HG03520 (cell line): ENCODE measurements around the gene HSPB7.
"Not testable (repeated sequence)": the region's sequence is repeated elsewhere in the genome, so short reads cannot be mapped to it uniquely, and the experiment has no call there.

Source experiments
- ATAC-seq: cut with Tn5 transposase; IDR thresholded peaks from one replicate; pipeline ENCODE4 v1.9.1; 2021; ENCODE audit warnings: mild to moderate bottlenecking, moderate library complexity; ENCODE audit not compliant: unreplicated experiment

The HSPB7 gene

DNA sequence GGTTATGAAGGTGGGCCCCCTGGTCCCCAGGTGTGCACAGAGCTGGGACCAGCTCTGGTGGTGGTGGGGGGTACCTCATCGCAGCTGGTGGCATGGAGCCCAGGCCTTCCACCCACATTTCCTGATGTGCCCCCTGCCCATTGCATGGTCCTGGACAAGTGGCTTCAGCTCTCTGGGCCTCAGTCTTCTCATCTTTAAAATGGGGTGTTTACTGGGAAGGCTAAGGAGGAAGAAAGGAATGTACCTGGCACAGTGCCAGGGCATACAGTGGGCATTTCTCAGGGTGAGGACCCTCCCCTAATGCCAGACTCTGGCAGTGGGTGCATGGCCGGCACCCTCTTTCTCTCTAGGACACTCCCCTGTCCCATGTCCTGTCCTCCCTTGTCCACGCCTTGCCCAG, 33.2 kb upstream of the HSPB7 start:
- ATAC-seq, result no peak

DNA sequence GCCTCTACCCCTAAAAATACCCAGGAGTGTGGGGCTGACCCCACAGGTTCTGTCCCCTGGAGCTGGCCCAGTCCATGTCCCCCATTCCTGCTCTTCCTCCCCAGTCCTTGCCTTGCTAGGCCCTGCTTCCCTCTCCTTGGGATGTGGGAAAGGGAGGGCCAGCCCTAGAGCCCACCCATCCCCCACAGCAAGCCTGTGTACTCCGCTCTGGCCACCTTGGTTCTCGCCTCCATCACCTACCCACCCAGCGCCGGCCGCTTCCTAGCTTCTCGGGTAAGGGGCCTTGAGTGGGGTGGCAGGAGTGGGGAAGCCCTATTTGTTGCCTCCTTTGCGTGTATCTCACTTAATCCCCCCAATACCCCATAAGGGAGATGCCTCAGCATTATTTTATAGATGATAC, 32.5 kb upstream of the HSPB7 start:
- ATAC-seq, result no peak

DNA sequence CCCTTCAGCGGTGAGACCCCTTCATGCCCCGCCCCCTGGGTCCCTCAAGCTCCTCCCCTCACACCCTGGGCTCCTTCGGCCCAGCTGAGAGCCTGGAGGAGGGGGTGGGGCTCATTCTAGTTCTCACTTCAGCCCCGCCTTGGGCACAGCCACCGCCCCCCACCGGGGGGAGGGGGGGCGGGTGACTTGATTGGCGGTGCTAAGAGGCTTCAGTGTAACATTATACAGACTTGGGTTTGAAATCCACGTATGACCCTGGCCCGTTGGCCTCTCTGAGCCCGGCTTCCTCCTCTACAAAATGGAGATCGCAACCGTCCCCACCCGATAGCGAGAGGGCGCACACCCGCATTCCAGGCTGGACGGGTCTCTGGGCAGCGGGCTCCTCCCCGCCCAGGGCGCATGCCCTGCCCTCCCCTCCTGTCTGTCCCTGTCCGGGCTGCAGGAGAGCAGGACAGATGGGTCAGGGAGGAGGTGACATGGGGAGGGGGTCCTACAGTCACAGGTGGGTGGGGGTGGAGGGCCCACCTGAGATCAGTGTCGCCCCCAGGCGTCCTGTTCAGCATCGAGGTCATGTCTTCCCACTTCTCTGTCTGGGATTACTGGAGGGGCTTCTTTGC, 30.8 kb upstream of the HSPB7 start:
- no peak for ATAC-seq

DNA sequence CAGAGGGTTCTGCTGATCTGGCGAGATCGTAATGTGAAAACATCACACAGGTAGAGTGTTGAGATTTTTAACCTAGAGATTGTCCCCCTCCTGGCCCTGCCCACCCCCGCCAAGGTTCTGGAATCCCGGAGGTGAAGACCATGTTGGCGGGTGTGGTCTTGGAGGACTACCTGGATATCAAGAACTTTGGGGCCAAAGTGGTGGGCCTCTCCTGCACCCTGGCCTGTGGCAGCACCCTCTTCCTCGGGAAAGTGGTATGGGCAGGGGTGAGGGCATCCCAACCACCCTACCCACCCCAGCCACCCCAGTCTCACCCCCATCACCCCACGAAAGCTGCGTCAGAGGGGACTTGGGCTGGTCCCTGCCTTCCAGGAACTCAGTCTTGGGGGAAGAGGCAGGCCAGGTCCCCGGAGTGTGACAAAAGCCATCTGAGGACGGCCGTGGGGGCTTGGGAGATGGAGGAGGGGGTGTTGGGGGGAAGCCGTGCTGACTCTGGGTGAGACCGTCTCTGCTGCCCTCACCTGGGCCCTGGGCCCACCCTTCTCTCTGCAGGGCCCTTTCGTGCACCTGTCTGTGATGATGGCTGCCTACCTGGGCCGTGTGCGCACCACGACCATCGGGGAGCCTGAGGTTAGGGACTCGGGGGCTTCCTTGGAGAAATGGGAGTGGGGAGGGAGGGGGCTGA, 30.1 kb upstream of the HSPB7 start:
- no peak for ATAC-seq

DNA sequence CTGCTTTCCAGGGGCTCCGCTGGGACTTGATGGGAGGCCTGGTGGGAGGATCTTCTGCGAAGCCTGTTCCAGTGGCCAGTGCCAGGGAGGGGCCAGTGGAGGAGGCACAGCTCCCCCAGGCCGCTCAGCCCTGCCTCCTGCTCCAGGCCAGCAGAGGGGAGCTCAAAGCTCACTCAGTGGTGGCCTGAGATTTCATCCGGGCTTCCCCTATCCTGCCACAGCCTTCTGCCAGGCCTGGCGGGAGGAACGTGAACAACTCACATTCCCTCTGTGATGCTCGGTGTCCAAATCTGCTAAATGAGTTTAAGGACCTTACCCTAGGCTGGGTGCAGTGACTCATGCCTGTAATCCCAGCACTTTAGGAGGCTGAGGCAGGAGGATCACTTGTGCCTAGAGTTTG, 29.0 kb upstream of the HSPB7 start:
- ATAC-seq, result no peak

DNA sequence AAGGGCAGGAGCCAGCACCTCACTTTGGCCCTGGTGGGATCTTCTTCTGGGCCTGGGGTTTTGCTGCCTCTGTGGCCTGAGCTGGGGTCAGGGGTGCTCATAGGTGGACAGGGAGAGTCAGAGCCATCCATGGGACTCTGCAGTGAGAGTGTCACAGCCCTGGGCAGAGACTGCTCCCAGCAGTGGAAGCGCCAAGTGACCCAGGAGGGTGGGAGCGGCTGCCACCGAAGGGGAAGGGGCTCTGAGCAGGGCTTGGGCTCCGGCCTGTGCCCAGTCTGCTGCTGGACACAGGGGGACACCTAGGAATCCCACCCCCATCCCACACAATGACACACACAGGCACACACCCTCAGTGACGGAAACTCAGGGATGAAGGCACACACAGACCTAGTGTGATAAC, 26.1 kb upstream of the HSPB7 start:
- ATAC-seq, result no peak

DNA sequence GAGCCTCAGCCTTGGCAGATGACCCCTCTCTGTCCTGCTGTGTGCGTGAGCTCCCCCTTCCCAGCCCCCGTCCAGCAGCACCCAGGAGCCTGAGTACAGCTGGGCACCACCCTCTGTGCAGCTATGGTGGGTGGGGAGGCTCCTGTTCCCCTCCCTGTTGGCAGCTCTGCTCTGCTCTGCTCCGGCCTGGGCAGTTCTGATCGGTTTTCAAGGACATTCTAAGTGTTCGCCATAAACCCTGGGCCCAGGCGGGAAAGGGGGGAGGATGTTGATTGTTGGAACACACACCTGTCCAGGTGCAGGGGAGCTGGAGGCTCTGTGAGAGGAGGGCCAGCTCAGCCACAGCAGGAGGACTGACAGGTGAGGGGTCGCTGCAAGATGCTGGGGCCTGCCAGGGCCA, 25.7 kb upstream of the HSPB7 start, which contains the start of gene CLCNKB:
TSS of gene CLCNKB (plus strand) at position 262 of the 400 bp plus-strand sequence. CDS start 711 bp downstream, outside the sequence.
- no peak for ATAC-seq

DNA sequence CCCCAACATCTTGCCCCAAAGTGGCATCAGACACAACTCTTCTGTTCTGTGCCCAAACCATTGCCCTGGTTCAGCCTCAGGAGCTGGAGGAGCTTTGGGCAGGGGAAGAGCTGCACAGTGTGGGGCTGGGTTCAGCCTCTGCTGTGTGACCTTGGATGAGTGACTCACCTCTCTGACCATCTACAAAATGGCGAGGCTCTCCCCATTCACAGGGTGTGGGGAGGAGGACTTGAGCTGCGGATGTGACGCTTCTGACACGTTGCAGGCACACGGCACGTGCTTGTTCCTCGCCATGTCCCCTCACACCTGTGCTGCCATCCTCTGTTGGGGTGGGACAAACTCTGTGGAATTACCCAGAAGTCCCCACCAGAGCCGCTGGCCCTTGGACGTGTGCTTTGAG, 24.8 kb upstream of the HSPB7 start:
- not testable (repeated sequence) for ATAC-seq

DNA sequence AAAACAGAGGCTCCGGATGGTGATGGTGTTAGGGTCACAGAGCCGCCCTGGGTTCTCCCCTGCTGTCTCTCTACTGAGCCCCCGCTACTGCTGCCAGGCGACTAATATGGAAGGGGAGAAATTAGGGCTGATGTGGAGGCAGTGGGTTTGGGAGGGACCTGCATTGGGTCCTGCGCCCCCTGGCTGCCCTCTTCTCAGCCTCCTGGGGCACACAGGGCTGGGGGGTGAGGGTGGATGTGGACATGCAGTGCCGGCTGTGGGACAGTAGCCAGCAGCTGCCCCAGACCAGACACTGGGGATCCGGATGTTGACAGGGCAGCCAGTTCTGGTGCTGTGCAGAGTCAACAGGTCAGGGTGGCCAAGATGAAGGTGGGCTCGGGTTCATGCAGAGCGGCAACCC, 24.3 kb upstream of the HSPB7 start:
- no peak for ATAC-seq

DNA sequence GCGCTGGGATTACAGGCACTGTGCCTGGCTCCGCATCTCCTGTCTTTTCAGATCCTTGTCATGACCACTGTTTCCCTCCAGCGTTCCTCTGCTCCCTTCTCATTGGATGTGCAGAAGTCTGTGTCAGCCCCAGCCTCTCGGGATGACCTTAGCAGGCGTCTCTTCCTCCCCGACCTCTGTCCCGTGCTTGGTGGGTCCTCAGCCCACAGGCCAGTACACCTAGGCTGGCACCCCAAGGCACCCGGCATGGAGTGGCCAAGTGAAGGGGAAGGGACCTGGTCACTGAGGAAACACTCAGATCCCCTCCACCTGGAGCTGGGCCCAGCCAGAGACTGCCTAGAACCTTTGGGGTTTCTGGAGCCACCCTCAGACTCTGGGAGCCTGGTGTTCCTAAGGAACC, 23.4 kb upstream of the HSPB7 start:
- no peak for ATAC-seq

DNA sequence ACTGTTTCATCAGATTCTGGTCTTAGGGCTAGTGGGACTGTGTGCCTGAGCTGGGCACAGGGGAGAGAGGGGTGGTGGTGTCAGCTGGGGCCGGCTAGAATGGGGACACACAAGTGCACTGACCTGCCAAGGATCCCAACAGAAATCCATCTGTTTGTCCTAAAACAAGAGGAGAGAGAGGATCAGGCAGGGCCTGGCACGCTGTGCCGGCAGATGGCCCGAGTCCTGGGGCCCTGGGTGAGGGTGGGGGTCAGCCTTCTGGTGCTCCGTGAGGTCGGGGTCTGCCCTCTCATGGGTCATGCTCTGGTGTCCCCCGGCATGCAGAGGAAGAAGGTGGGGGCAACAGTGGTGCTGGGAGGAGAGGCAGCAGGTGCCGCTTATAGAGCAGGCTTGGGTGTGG, 22.0 kb upstream of the HSPB7 start:
- not testable (repeated sequence) for ATAC-seq

DNA sequence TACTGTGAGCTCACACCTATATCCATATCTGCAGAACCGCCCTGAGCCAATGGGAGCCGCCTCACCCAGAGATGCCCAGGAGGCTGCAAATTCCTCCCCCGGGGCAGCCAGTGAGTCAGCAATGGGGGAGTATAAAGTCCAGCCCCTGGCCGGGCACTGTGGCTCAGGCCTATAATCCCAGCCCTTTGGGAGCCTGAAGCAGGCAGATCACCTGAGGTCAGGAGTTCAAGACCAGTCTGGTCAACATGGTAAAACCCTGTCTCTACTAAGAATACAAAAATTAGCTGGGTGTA, 20.7 kb upstream of the HSPB7 start:
- no peak for ATAC-seq

DNA sequence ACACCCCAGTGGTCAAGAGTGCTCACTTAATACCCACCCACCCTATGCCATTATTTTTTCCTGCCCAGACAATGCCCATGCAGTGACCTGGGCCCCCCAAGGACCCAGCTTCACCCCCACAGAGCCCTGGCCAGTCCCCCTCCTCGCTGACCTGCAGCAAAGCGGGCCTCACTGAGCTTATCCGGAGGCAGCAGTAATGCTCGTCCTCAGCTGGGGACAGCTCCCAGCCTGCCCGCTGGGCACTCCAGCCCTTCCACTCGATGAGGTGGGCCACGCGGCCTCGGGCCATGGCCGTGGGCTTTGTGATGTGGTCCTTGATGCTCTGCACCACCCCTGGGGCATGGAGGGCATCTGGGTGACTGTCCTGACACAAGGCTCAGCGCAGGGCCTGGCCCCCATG, 18.6 kb upstream of the HSPB7 start:
- not testable (repeated sequence) for ATAC-seq

DNA sequence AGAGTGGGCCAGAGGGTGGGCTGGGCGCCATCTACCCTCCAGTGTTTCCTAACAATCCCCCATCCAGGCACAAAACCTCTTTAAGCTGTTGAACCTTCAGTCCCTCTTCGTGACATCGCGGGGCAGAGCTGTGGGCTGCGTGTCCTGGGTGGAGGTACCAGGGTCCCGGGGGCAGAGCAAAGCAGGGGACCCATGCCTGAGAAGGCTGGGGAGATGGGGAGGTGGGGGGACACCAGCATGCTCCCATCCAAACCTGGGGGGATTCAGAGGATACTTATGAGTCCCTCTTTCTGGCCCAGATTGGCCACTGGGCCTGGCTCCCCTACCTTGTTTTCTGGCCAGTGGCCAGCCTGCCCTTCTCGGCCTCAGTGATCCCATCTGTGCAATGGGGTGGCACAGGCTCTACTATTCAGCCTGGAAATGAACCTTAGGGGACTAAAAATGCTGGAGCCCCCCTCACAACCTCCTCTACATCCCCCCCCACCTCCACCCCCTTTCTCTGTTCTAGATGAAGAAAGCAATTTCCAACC, 15.3 kb upstream of the HSPB7 start:
- not testable (repeated sequence) for ATAC-seq

DNA sequence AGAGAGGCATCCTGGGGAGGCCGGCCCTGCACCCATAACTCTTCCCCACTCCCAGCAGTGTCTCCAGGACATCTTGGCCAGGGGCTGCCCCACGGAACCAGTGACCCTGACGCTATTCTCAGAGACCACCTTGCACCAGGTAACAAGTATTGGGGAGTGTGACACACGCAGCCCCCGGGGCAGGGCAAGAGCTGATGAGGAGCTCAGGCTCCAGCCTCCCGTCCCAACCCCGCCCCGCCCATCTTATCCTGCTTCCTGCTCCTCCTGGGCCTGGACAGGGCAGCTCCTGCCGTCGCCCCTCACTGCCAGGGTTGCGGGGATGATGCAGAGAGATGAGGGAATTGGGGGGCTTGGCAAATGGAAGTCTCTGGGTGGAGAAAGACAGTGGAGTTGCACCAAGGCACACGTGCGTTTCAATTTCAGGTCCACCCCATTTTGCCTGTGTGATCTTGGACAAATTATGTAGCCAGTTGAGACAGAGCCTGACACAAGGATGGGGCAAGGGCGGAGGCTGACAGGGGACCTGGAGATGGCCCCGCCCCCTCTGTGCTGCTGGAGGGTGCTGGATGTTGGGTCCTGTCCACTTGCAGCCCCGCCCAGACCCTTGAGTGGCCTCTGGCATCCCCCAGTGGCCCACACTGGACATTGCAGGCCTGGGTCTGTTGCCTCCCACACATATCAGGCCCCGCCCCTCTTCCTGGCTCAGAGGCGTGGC, 14.7 kb upstream of the HSPB7 start:
- ATAC-seq, result no peak

DNA sequence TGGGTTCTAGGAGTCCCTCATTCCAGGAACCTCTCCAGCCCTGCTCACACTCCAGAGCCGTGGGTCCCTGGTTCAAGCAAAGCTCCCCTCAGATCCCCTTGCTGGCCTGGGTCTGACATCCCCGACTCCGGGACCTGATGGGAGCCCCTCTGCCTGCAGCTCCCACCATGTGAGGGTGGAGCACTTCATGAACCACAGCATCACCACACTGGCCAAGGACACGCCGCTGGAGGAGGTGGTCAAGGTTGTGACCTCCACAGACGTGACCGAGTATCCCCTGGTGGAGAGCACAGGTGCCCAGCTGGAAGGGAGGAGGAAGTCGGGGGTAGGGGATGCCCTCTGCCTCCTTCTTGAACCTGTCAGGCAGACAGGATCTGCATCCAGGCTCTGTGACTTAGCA, 13.7 kb upstream of the HSPB7 start:
- ATAC-seq, result no peak

DNA sequence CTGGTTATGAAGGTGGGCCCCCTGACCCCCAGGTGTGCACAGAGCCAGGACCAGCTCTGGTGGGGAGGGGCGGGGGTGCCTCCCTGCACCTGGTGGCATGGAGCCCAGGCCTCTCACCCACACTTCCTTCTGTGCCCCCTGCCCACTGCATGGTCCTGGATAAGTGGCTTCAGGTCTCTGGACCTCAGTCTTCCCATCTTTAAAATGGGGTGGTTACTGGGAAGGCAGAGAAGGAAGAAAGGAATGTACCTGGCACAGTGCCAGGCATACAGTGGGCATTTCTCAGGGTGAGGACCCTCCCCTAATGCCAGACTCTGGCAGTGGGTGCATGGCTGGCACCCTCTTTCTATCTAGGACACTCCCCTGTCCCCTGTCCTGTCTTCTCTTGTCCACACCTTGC, 11.4 kb upstream of the HSPB7 start:
- no peak for ATAC-seq

DNA sequence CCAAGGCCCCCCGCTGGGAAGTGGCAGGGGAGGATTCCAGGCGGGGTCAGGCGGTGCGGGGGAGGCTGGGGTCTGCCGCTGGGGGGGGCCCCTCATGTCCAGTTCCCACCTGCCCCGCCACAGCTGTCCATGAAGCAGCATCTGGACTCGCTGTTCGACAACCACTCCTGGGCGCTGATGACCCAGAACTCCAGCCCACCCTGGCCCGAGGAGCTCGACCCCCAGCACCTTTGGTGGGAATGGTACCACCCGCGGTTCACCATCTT, 11.1 kb upstream of the HSPB7 start:
- not testable (repeated sequence) for ATAC-seq

DNA sequence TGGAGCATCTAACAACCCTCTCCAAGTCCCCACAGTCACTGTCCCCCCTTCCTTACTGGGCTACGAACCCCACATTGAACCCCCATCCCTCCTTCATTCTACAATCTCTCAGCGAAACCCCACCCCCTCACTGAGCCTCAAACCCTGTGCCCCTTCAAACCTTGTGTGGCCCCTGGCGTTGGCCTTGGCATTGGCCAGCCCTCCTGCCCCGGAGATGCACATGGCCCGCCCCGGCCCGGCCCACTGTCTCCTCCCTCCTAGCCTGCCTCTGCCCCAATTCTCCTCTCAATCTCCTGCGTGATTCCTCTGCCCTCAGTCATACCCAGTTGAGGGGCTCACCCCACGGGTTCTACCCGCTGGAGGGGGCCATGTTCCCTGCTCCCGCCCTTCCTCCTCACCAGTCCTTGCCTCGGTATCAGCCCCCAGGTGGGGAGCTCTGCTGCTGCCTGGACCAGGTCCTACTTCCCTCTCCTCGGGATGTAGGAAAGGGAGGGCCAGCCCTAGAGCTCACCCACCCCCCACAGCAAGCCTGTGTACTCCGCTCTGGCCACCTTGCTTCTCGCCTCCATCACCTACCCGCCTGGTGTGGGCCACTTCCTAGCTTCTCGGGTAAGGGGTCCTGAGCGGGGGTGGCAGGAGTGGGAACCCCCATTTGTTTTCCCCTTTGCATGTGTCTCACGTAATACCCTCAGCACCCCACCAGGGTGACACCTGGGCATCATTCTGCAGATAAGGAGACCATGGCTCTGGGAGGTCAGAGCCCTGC, 10.6 kb upstream of the HSPB7 start:
- ATAC-seq, result no peak

DNA sequence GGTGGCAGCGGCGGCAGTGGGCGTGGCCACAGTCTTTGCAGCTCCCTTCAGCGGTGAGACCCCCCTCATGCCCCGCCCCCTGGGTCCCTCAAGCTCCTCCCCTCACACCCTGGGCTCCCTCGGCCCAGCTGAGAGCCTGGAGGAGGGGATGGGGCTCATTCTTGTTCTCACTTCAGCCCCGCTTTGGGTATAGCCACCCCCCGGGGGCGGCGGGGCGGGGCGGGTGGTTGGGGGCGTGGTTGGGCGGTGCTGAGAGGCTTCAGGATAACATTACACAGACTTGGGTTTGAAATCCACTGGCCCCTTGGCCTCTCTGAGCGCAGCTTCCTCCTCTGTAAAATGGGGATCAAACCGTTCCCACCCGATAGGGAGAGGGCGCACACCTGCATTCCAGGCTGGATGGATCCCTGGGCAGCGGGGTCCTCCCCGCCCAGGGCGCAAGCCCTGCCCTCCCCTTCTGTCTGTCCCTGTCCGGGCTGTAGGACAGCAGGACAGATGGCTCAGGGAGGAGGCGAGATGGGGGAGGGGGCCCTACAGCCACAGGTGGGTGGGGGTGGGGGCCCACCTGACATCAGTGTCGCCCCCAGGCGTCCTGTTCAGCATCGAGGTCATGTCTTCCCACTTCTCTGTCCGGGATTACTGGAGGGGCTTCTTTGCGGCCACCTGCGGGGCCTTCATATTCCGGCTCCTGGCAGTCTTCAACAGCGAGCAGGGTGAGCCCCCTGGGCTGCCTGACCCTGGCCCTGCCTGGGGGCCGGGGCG, 9.1 kb upstream of the HSPB7 start:
- no peak for ATAC-seq

DNA sequence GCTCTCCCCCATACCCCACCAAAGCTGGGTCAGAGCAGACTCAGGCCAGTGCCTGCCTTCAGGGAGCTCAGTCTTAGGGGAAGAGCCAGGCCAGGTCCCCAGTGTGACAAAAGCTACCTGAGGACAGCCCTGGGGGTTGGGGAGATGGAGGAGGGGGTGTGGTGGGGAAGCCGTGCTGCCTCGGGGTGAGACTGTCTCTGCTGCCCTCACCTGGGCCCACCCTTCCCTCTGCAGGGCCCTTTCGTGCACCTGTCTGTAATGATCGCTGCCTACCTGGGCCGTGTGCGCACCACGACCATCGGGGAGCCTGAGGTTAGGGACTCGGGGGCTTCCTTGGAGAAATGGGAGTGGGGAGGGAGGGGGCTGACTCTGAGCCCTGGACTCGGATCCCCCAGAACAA, 8.5 kb upstream of the HSPB7 start:
- not testable (repeated sequence) for ATAC-seq
